OCI-LY1 (cell line): Measurements from ENCODE around the gene TMEM151A.

Experiments used
- CTCF ChIP-seq: fragments of 200-600 bp; sonication (generic), shearing (Covaris generic); IDR thresholded peaks from 2 replicates; pipeline ENCODE4 v1.5.1; 2017; ENCODE audit warnings: mild to moderate bottlenecking, antibody characterized with exemption, low read length, moderate library complexity, mixed read lengths
- EZH2 ChIP-seq: fragments of 200-600 bp; sonication (generic), shearing (Covaris generic); IDR thresholded peaks from 2 replicates; pipeline ENCODE4 v1.8.0; 2017; ENCODE audit warnings: borderline replicate concordance, mixed run types, mild to moderate bottlenecking, antibody characterized with exemption, low read length, moderate library complexity, mixed read lengths

- TF ChIP-seq CTCF, result no peak
- no peak for TF ChIP-seq EZH2
These were observed 49.2 kb downstream of the TMEM151A start for GRCh38 chr11:66340596-66341501.
